Measurements from ENCODE around the gene M1AP. TPM values are rescaled to one million over a fixed set of nuclear protein-coding genes. Genes with fewer than 3 reads are reported as not detected.

Gene M1AP
- total and polyA plus RNA-seq, 2 donors (not counting 1 experiment from before 2014, with no cell fraction given), result not detected

DNA sequence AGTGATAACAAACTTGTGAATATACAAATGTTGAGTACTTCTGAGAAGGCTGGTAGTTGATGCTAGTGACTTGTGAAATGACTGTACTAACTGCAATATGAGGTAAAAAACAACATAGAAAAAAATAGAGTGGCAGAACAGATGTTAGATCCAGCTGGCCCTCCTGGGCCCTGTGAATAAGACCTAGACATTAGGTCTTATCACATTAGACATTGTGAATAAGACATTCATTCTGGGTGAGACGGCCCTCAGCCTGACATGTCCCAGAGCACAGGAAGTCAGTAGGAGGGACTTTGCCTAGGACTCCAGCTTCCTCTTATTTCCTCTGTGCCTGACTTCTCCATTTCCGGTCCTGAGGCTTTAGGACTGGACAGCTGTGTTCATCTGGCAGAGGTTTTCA lies 70.7 kb downstream of the M1AP start:
- Histone ChIP-seq H3K9ac (ENCODE audit: insufficient read depth, low read length) (no peak overlapping the region), H3K4me1 (ENCODE audit: control insufficient read depth, extremely low read depth, insufficient read depth, low read length) (peaks cover 10% of the 10 kb centered on the region), H2AFZ (ENCODE audit: low read length) (peak overlapping the region; percentile 51), H3K27ac (ENCODE audit: insufficient read depth, low read length) (no peak overlapping the region), H3K4me2 (ENCODE audit: extremely low read depth, insufficient read depth, low read length) (no peak overlapping the region), H3K79me2 (ENCODE audit: control insufficient read depth, insufficient read depth, low read length) (no peaks in the 10 kb centered on the region), H3K4me3 (replicated peaks in 1 of 4; ENCODE audit: control extremely low read depth in 1 of 4, insufficient read depth in 1 of 4, low read depth in 3 of 4, low read length in 4 of 4) (no peak overlapping the region), H3K27me3 (ENCODE audit: control insufficient read depth, insufficient read depth, low read length) (no peaks in the 10 kb centered on the region), H3K36me3 (ENCODE audit: control insufficient read depth, insufficient read depth, low read length) (no peaks in the 10 kb centered on the region), H3K9me3 (ENCODE audit: control insufficient read depth, insufficient read depth, low read depth, low read length) (no peaks in the 10 kb centered on the region), H4K20me1 (ENCODE audit: control insufficient read depth, extremely low read depth, insufficient read depth, low read length) (no peaks in the 10 kb centered on the region)
- TF ChIP-seq CTCF (conservative IDR thresholded peaks at IDR 0.05 in 1 of 2, IDR thresholded peaks at IDR 0.05 in 1 of 2; ENCODE audit: low read depth in 1 of 2, low read length in 2 of 2) (no peak), EZH2 (IDR thresholded peaks at IDR 0.05; ENCODE audit: low read length, missing control alignments) (no peak)
- no peak for DNase-seq (ENCODE audit: low read depth in 2 of 2)

DNA sequence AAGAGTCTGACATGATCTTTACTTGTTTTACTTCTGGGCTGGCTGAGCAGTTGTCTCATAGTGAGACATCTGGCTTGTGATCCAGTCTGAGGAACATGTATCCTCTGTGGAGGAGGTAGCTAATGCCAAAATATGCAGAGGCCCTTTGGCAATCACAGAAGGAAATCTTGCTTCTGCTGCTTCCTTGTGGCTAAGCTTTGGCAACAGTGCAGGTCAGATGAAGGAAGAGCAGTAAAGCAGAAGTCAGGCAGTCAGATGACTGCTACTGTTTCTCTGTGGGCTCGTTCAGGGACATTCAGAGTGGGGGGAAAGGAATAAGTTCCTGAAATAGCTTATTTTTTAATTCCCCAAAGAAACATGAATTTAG lies 71.3 kb downstream of the M1AP start:
- Histone ChIP-seq H3K27ac (ENCODE audit: insufficient read depth, low read length) (peak overlapping the region; percentile 44), H3K36me3 (ENCODE audit: control insufficient read depth, insufficient read depth, low read length) (no peaks in the 10 kb centered on the region), H3K4me3 (replicated peaks in 1 of 4; ENCODE audit: control extremely low read depth in 1 of 4, insufficient read depth in 1 of 4, low read depth in 3 of 4, low read length in 4 of 4) (no peak overlapping the region), H3K9me3 (ENCODE audit: control insufficient read depth, insufficient read depth, low read depth, low read length) (no peaks in the 10 kb centered on the region), H2AFZ (ENCODE audit: low read length) (no peak overlapping the region), H3K27me3 (ENCODE audit: control insufficient read depth, insufficient read depth, low read length) (no peaks in the 10 kb centered on the region), H3K9ac (ENCODE audit: insufficient read depth, low read length) (no peak overlapping the region), H3K79me2 (ENCODE audit: control insufficient read depth, insufficient read depth, low read length) (no peaks in the 10 kb centered on the region), H4K20me1 (ENCODE audit: control insufficient read depth, extremely low read depth, insufficient read depth, low read length) (no peaks in the 10 kb centered on the region), H3K4me2 (ENCODE audit: extremely low read depth, insufficient read depth, low read length) (peak overlapping the region; percentile 48), H3K4me1 (ENCODE audit: control insufficient read depth, extremely low read depth, insufficient read depth, low read length) (peaks cover 10% of the 10 kb centered on the region)
- DNase-seq (ENCODE audit: low read depth in 2 of 2), result peak; percentile 66 to 90
- TF ChIP-seq EZH2 (IDR thresholded peaks at IDR 0.05; ENCODE audit: low read length, missing control alignments) (no peak), CTCF (conservative IDR thresholded peaks at IDR 0.05 in 1 of 2, IDR thresholded peaks at IDR 0.05 in 1 of 2; ENCODE audit: low read depth in 1 of 2, low read length in 2 of 2) (peak; percentile 6 to 14)

DNA sequence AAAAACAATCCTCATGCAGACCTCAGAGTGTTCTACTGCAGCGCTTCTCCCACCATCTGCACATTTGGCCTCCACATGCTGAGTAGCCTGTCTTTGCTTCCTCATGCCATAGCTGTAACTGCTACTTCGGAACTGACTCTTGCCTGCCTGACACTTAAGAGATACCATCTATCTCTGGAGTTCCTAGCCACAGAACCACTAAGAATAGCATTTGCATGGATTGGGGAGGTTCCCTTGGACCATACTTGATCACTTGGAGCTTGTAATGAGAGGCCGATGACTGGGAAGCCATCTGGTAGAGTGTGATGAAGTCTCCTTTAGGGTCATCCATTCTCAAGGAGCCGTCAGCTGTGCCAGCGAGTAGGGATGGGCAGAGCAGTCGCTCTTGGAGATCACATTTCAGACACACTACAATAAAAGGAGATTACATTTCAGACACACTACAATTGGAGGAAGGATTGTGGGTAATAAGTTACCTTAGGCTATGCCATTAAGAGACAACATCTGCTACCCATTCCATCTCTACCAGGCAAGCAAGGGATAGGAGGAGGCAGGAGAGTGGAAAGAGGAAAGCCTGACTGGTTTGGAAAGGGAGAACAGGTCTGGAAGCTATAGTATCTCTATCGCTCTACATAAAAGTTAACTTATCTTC lies 71.8 kb downstream of the M1AP start:
- Histone ChIP-seq H3K9ac (ENCODE audit: insufficient read depth, low read length) (no peak overlapping the region), H3K4me2 (ENCODE audit: extremely low read depth, insufficient read depth, low read length) (peak overlapping the region; percentile 48), H2AFZ (ENCODE audit: low read length) (no peak overlapping the region), H3K4me3 (replicated peaks in 1 of 4; ENCODE audit: control extremely low read depth in 1 of 4, insufficient read depth in 1 of 4, low read depth in 3 of 4, low read length in 4 of 4) (no peak overlapping the region), H3K36me3 (ENCODE audit: control insufficient read depth, insufficient read depth, low read length) (no peaks in the 10 kb centered on the region), H3K27ac (ENCODE audit: insufficient read depth, low read length) (peak overlapping the region; percentile 44), H3K4me1 (ENCODE audit: control insufficient read depth, extremely low read depth, insufficient read depth, low read length) (peaks cover 10% of the 10 kb centered on the region), H3K79me2 (ENCODE audit: control insufficient read depth, insufficient read depth, low read length) (no peaks in the 10 kb centered on the region), H3K9me3 (ENCODE audit: control insufficient read depth, insufficient read depth, low read depth, low read length) (no peaks in the 10 kb centered on the region), H3K27me3 (ENCODE audit: control insufficient read depth, insufficient read depth, low read length) (no peaks in the 10 kb centered on the region), H4K20me1 (ENCODE audit: control insufficient read depth, extremely low read depth, insufficient read depth, low read length) (no peaks in the 10 kb centered on the region)
- DNase-seq (ENCODE audit: low read depth in 2 of 2), result peak in 1 of 2 donors; percentile 62
- no peak for TF ChIP-seq EZH2 (IDR thresholded peaks at IDR 0.05; ENCODE audit: low read length, missing control alignments)
- TF ChIP-seq CTCF (conservative IDR thresholded peaks at IDR 0.05 in 1 of 2, IDR thresholded peaks at IDR 0.05 in 1 of 2; ENCODE audit: low read depth in 1 of 2, low read length in 2 of 2), result no peak

Data from fibroblast of lung (primary cell).